Naive thymus-derived CD4-positive, alpha-beta T cell (primary cell): Measurements from ENCODE around the gene SORL1. TPM values are rescaled to one million over a fixed set of nuclear protein-coding genes. Genes with fewer than 3 reads are reported as not detected.

Experiments used
- ATAC-seq: fragments of 150-1000 bp; cut with Tn5 transposase; 2 replicates; pipeline ENCODE4 v1.10.0; 2021; ENCODE audit warnings: mild to moderate bottlenecking, moderate library complexity
- CTCF ChIA-PET: fragments of 350-600 bp; sonication (Branson Sonifier 250); formaldehyde crosslinking; loops from one replicate; lab custom pipeline; 2021; ENCODE audit warnings: antibody characterized with exemption; lab: Charles Lee
- POLR2A ChIA-PET: fragments of 350-600 bp; sonication (Branson Sonifier 250); formaldehyde crosslinking; loops from one replicate; lab custom pipeline; 2021; ENCODE audit warnings: antibody characterized with exemption, inconsistent platforms; lab: Charles Lee
- DNase-seq, 9 donors: peaks; one replicate each; pipeline versions ENCODE4 v3.0.0 to v3.0.0-alpha.2; 2020 to 2022; ENCODE audit warnings: mixed read lengths in 1 of 9
- H3K27ac ChIP-seq: one replicate; pipeline ENCODE4 v1.7.0; 2013; ENCODE audit warnings: mild to moderate bottlenecking, low read depth, low read length, moderate library complexity
- H3K27me3 ChIP-seq, 2 donors: one replicate each; pipeline ENCODE4 v1.7.0; 2013; ENCODE audit warnings: low read length in 2 of 2, mild to moderate bottlenecking in 2 of 2, moderate library complexity in 2 of 2; ENCODE audit not compliant: control insufficient read depth in 2 of 2, insufficient read depth in 2 of 2
- H3K36me3 ChIP-seq, 3 experiments: 1 replicate in 2 of 3; 2 replicates in 1 of 3; pipeline ENCODE4 v1.7.0; 2013; ENCODE audit warnings: low read length in 3 of 3, mild to moderate bottlenecking in 3 of 3, moderate library complexity in 1 of 3; ENCODE audit not compliant: insufficient read depth in 3 of 3, control insufficient read depth in 2 of 3
- H3K4me1 ChIP-seq, 2 donors: one replicate each; pipeline ENCODE4 v1.7.0; 2013; ENCODE audit warnings: low read length in 2 of 2, mild to moderate bottlenecking in 2 of 2, moderate library complexity in 1 of 2; ENCODE audit not compliant: control insufficient read depth in 2 of 2, insufficient read depth in 2 of 2
- H3K4me3 ChIP-seq: 2 replicates; pipeline ENCODE4 v1.7.0; 2013; ENCODE audit warnings: mild to moderate bottlenecking, low read length
- H3K9me3 ChIP-seq, 3 experiments: 1 replicate in 2 of 3; 2 replicates in 1 of 3; pipeline ENCODE4 v1.7.0; 2013; ENCODE audit warnings: low read length in 3 of 3; ENCODE audit not compliant: control insufficient read depth in 2 of 3
- H3K27ac Mint-ChIP-seq, 9 donors: one replicate each; pipeline ENCODE4 v1.8.0; 2020 to 2022; ENCODE audit warnings: mixed read lengths in 9 of 9, mild to moderate bottlenecking in 8 of 9, moderate library complexity in 5 of 9, inconsistent platforms in 2 of 9
- H3K27me3 Mint-ChIP-seq, 5 donors: one replicate each; pipeline ENCODE4 v1.8.0; 2021 to 2022; ENCODE audit warnings: mixed read lengths in 5 of 5, mild to moderate bottlenecking in 1 of 5
- H3K36me3 Mint-ChIP-seq, 5 donors: one replicate each; pipeline ENCODE4 v1.8.0; 2020 to 2022; ENCODE audit warnings: mixed read lengths in 5 of 5, mild to moderate bottlenecking in 3 of 5, inconsistent platforms in 1 of 5
- H3K4me1 Mint-ChIP-seq, 7 donors: one replicate each; pipeline ENCODE4 v1.8.0; 2020 to 2022; ENCODE audit warnings: mixed read lengths in 7 of 7, mild to moderate bottlenecking in 3 of 7, inconsistent platforms in 1 of 7
- H3K4me3 Mint-ChIP-seq, 10 donors: one replicate each; pipeline ENCODE4 v1.8.0; 2020 to 2022; ENCODE audit warnings: mild to moderate bottlenecking in 10 of 10, mixed read lengths in 10 of 10, moderate library complexity in 6 of 10, inconsistent platforms in 2 of 10
- H3K9me3 Mint-ChIP-seq, 11 donors: one replicate each; pipeline ENCODE4 v1.8.0; 2020 to 2022; ENCODE audit warnings: mixed read lengths in 11 of 11, mild to moderate bottlenecking in 4 of 11, inconsistent platforms in 1 of 11, moderate library complexity in 1 of 11
- intact Hi-C, 2 donors: fragments of 100-400 bp; cut with micrococcal nuclease; formaldehyde crosslinking; loops; one replicate each; pipeline ENCODE4 v1.15.1; 2023
- polyA plus RNA-seq, 2 donors: library from polyadenylated mRNA; unstranded; fragments of 300-500 nt; fragmentation: Illumina TruSeq; gene quantifications; one replicate each; pipeline ENCODE4 v1.2.3, GENCODE V29; 2021
- total RNA-seq, 6 experiments: library from RNA in 5 of 6; stranded (reverse) in 5 of 6; gene quantifications; 1 replicate in 5 of 6; 2 replicates in 1 of 6; pipeline ENCODE4 v1.2.3 and lab custom pipeline; 2021 to 2026

The SORL1 gene
- total and polyA plus RNA-seq, 7 experiments from 2014 or later = 165 to 555 (median 321) TPM

DNA sequence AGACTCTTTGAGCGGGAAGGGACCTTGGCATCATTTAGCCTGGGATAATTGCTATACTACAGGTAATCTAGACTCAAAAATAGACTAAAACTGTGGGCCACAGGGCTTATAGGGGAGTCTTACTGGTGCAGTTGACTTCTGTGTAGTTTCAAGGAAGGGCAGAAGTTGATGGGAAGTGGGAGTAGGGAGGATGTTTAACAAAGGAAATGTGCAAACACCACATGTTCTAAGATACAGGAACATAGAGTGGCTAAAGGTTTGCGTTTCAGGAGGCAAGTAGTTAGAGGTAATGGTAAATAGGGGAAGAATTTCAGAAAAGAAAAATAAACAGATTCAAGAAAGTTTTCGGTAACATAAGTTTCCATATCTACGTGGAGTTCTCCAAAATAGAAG is 14.4 kb upstream of the SORL1 start:
- DNase-seq (no peak), ATAC-seq (no peak)
- Mint-ChIP-seq H3K4me3 (peak overlapping the region in 1 of 10 donors; percentile 16), H3K27me3 (no peaks in the 10 kb centered on the region), H3K4me1 (peaks cover 32 to 80% (median 53%) of the 10 kb centered on the region in 7 donors), H3K9me3 (no peaks in the 10 kb centered on the region), H3K36me3 (peaks cover 3 to 33% (median 20%) of the 10 kb centered on the region in 5 donors), H3K27ac (peak overlapping the region in 3 of 9 donors; percentile 2 to 39 (median 21))
- intact Hi-C loops = no loop called here
- Histone ChIP-seq H3K9me3 (no peaks in the 10 kb centered on the region), H3K4me3 (no peak overlapping the region), H3K4me1 (peaks cover 0 to 15% of the 10 kb centered on the region in 2 donors), H3K27me3 (no peaks in the 10 kb centered on the region), H3K27ac (no peak overlapping the region), H3K36me3 (no peaks in the 10 kb centered on the region)
- POLR2A ChIA-PET = interaction anchor here (0.8 to 13.6 kb wide), 2 partner anchors 8 to 122 kb away, joined by 3 to 321 read pairs; partner anchors contain the start of genes SORL1 and SORL1-AS1
- CTCF ChIA-PET = no interaction called here

DNA sequence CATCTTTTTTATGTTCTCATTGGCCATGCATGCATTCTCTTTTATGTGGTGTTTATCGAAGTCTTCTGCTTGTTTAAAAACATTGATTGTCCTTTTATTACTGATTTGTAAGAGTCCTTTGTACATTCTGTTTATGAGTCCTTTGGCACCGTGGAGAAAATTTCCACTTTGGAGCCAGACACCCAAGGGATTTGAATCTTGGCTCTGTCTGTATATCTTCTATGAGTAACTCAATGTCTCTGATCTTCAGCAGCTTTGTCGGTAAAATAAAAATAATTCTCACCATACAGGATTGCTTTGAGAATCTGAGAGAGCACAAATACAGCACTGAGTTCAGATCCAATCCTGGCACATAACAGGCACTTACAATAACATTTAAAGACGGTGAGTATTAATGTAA is 12.8 kb upstream of the SORL1 start:
- peaks cover 37 to 87% (median 64%) of the 10 kb centered on the region in 7 donors for H3K4me1 Mint-ChIP-seq
- H3K36me3 Mint-ChIP-seq = peaks cover 5 to 45% (median 24%) of the 10 kb centered on the region in 5 donors
- intact Hi-C loops = no loop called here
- H3K9me3 ChIP-seq = no peaks in the 10 kb centered on the region
- no peak for DNase-seq
- ChIA-PET POLR2A (interaction anchor here (5.5 to 15.0 kb wide), 2 partner anchors 8 to 12 kb away, joined by 39 to 321 read pairs; partner anchors contain the start of genes SORL1 and SORL1-AS1), CTCF (no interaction called here)
- H3K9me3 Mint-ChIP-seq = no peaks in the 10 kb centered on the region
- peaks cover 0 to under 1% (median 0%) of the 10 kb centered on the region in 3 experiments for H3K36me3 ChIP-seq
- H3K27ac Mint-ChIP-seq = peak overlapping the region in 3 of 9 donors; percentile 1 to 78 (median 29)
- no peak for ATAC-seq
- H3K4me3 ChIP-seq = no peak overlapping the region
- H3K27me3 Mint-ChIP-seq = no peaks in the 10 kb centered on the region
- peaks cover 0 to 29% of the 10 kb centered on the region in 2 donors for H3K4me1 ChIP-seq
- H3K27me3 ChIP-seq = no peaks in the 10 kb centered on the region
- H3K4me3 Mint-ChIP-seq = no peak overlapping the region
- no peak overlapping the region for H3K27ac ChIP-seq

- POLR2A ChIA-PET = interaction anchor here (0.6 to 15.0 kb wide), 4 partner anchors 9 to 113 kb away, joined by 3 to 321 read pairs (median 22); partner anchors contain the start of genes SORL1 and SORL1-AS1
- H3K4me1 Mint-ChIP-seq = peaks cover 36 to 87% (median 64%) of the 10 kb centered on the region in 7 donors
- Histone ChIP-seq H3K4me3 (no peak overlapping the region), H3K9me3 (no peaks in the 10 kb centered on the region), H3K27ac (no peak overlapping the region), H3K27me3 (no peaks in the 10 kb centered on the region), H3K4me1 (peaks cover 0 to 33% of the 10 kb centered on the region in 2 donors), H3K36me3 (peaks cover 0 to 3% (median 0%) of the 10 kb centered on the region in 3 experiments)
- no peaks in the 10 kb centered on the region for H3K9me3 Mint-ChIP-seq
- CTCF ChIA-PET = no interaction called here
- intact Hi-C loops = loop anchor here in 1 of 2 donors (1.0 kb wide), 1 partner anchor 10 kb away; no protein-coding TSS in a partner anchor
- H3K36me3 Mint-ChIP-seq = peaks cover 8 to 49% (median 28%) of the 10 kb centered on the region in 5 donors
- no peak for DNase-seq
- peak overlapping the region in 4 of 9 donors; percentile 1 to 78 (median 42) for H3K27ac Mint-ChIP-seq
- no peak overlapping the region for H3K4me3 Mint-ChIP-seq
- ATAC-seq = no peak
- H3K27me3 Mint-ChIP-seq = no peaks in the 10 kb centered on the region
Measured at GRCh38 chr11:121439759-121440158, 12.4 kb upstream of the SORL1 start.

DNA sequence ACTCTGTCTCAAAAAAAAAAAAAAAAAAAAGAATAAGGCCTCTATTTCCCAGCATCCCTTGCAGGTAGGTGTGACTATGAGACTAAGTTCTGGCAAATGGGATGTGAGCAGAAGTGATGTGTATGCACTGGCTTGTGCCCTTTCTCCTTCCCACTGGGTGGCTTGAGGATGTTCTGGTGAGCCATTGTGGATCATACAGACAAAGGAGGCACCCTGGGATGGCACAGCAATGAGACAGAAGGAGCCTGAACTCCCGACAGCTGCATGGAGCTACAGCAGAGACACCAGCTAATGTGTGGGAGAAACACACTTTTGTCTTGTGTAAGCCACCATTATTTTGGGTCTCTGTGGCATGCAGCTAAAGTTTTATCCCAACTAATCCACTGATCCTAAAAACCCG is 10.6 kb upstream of the SORL1 start:
- H3K4me3 ChIP-seq = no peak overlapping the region
- H3K27me3 ChIP-seq = no peaks in the 10 kb centered on the region
- ATAC-seq = no peak
- no peaks in the 10 kb centered on the region for H3K9me3 ChIP-seq
- H3K27ac Mint-ChIP-seq = peak overlapping the region in 2 of 9 donors; percentile 48 to 68
- no peak overlapping the region for H3K27ac ChIP-seq
- H3K36me3 Mint-ChIP-seq = peaks cover 8 to 61% (median 30%) of the 10 kb centered on the region in 5 donors
- peaks cover 0 to 36% of the 10 kb centered on the region in 2 donors for H3K4me1 ChIP-seq
- H3K27me3 Mint-ChIP-seq = no peaks in the 10 kb centered on the region
- CTCF ChIA-PET = interaction anchor here (1.3 kb wide), 1 partner anchor 9 kb away, joined by 6 read pairs; no protein-coding TSS in a partner anchor
- H3K4me3 Mint-ChIP-seq = no peak overlapping the region
- peaks cover 41 to 87% (median 64%) of the 10 kb centered on the region in 7 donors for H3K4me1 Mint-ChIP-seq
- no peak for DNase-seq
- POLR2A ChIA-PET = interaction anchor here (0.6 to 15.0 kb wide), 6 partner anchors 10 to 136 kb away, joined by 3 to 321 read pairs (median 3); partner anchors contain the start of genes SORL1 and SORL1-AS1
- intact Hi-C loops = no loop called here
- no peaks in the 10 kb centered on the region for H3K9me3 Mint-ChIP-seq
- H3K36me3 ChIP-seq = peaks cover 0 to 3% (median 0%) of the 10 kb centered on the region in 3 experiments

DNA sequence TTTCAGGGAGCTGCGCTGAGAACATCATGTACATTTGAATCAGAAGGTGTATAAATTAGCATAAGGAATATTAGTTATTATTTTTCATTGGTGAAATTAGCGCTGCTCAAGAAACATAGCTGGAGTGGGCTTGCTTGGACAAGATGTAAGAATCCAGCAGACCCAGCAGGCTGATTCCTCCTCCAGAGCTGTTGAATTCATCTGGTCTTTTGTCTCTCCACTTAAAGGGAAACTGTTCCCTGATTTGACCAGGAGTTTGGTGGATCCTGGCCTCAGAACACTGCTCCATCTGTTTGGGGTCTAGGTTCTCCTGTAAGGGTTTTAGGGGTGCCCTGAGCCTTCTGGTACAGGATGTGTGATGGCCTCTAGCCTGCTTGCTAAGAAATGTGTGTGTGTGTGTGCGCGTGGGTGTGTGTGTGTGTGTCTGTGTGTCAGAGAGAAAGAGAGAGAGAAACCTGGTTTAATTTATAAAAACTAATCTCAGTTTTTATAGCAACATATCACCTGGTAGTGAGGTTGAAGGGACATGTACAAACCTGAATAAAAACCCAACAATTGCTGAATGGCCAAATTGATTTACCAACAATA is 8.3 kb upstream of the SORL1 start:
- peaks cover 8 to 76% (median 51%) of the 10 kb centered on the region in 5 donors for H3K36me3 Mint-ChIP-seq
- ATAC-seq (no peak), DNase-seq (no peak)
- H3K4me3 Mint-ChIP-seq = peak overlapping the region in 7 of 10 donors; percentile 31 to 99 (median 54)
- H3K36me3 ChIP-seq = peaks cover 0 to 3% (median 0%) of the 10 kb centered on the region in 3 experiments
- peaks cover 0 to 3% (median 0%) of the 10 kb centered on the region in 11 donors for H3K9me3 Mint-ChIP-seq
- peaks cover 0 to under 1% (median 0%) of the 10 kb centered on the region in 3 experiments for H3K9me3 ChIP-seq
- intact Hi-C loops = no loop called here
- peak overlapping the region; percentile 10 to 100 (median 94) for H3K27ac Mint-ChIP-seq
- H3K27me3 ChIP-seq = no peaks in the 10 kb centered on the region
- H3K4me3 ChIP-seq = no peak overlapping the region
- peaks cover 48 to 89% (median 67%) of the 10 kb centered on the region in 7 donors for H3K4me1 Mint-ChIP-seq
- ChIA-PET CTCF (interaction anchor here (1.0 to 1.4 kb wide), 6 partner anchors 12 to 105 kb away, joined by 3 read pairs; no protein-coding TSS in a partner anchor), POLR2A (interaction anchor here (0.7 to 15.0 kb wide), 6 partner anchors 13 to 77 kb away, joined by 3 to 425 read pairs (median 6); no protein-coding TSS in a partner anchor)
- peaks cover 8 to 58% of the 10 kb centered on the region in 2 donors for H3K4me1 ChIP-seq
- peak overlapping the region; percentile 83 for H3K27ac ChIP-seq
- no peaks in the 10 kb centered on the region for H3K27me3 Mint-ChIP-seq

DNA sequence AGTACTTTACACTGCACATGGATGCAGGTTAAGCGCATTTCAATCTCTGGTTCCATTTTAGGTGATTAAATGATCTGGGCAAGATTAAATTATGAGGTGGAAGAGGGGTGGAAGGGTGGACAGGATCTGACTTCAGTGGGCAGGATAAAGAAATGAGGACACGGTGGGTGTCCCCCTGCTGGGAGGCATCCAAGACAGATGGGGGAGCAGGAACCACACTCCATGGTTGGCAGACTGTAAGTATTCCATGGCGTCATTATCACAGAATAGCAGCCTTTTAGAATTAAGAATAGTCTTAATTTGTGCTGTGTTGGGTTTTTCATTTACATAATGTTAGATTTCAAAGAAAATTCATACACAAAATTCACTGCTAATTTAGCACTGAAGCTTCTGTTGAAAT is 7.6 kb upstream of the SORL1 start:
- Histone ChIP-seq H3K27me3 (no peaks in the 10 kb centered on the region), H3K9me3 (peaks cover 0 to 3% (median 0%) of the 10 kb centered on the region in 3 experiments), H3K36me3 (peaks cover 0 to 3% (median 0%) of the 10 kb centered on the region in 3 experiments), H3K4me3 (no peak overlapping the region), H3K27ac (peak overlapping the region; percentile 83), H3K4me1 (peaks cover 16 to 66% of the 10 kb centered on the region in 2 donors)
- peak overlapping the region in 9 of 10 donors; percentile 25 to 99 (median 71) for H3K4me3 Mint-ChIP-seq
- peak overlapping the region; percentile 21 to 100 (median 95) for H3K27ac Mint-ChIP-seq
- intact Hi-C loops = no loop called here
- no peaks in the 10 kb centered on the region for H3K27me3 Mint-ChIP-seq
- DNase-seq (no peak), ATAC-seq (no peak)
- CTCF ChIA-PET = interaction anchor here (1.1 to 1.4 kb wide), 3 partner anchors 12 to 117 kb away, joined by 3 read pairs; no protein-coding TSS in a partner anchor
- POLR2A ChIA-PET = interaction anchor here (0.6 to 15.0 kb wide), 6 partner anchors 9 to 152 kb away, joined by 3 to 425 read pairs (median 4); partner anchors contain the start of gene SC5D
- peaks cover 8 to 75% (median 51%) of the 10 kb centered on the region in 5 donors for H3K36me3 Mint-ChIP-seq
- peaks cover 51 to 92% (median 71%) of the 10 kb centered on the region in 7 donors for H3K4me1 Mint-ChIP-seq
- H3K9me3 Mint-ChIP-seq = peaks cover 0 to 3% (median 0%) of the 10 kb centered on the region in 11 donors
